KMS-11 (cell line): ENCODE measurements around the gene NR2F2.

ENCODE experiments used
- H2AFZ ChIP-seq: fragments of 200-600 bp; sonication (generic); 2 replicates; pipeline ENCODE4 v1.6.1; 2016; ENCODE audit warnings: antibody characterized with exemption, mixed run types, low read depth
- H3K27ac ChIP-seq: fragments of 200-600 bp; sonication (generic); 2 replicates; pipeline ENCODE4 v1.6.1; 2016; ENCODE audit warnings: mild to moderate bottlenecking, mixed run types
- H3K27me3 ChIP-seq: fragments of 200-600 bp; sonication (generic); 2 replicates; pipeline ENCODE4 v1.6.1; 2017; ENCODE audit warnings: mild to moderate bottlenecking, low read depth, mixed run types, moderate library complexity; ENCODE audit not compliant: insufficient read depth
- H3K36me3 ChIP-seq: fragments of 200-600 bp; sonication (generic); 2 replicates; pipeline ENCODE4 v1.6.1; 2017; ENCODE audit warnings: mild to moderate bottlenecking, mixed run types; ENCODE audit not compliant: insufficient read depth
- H3K4me1 ChIP-seq: fragments of 200-600 bp; sonication (generic); 2 replicates; pipeline ENCODE4 v1.6.1; 2016; ENCODE audit warnings: mild to moderate bottlenecking, low read depth, mixed run types; ENCODE audit not compliant: poor library complexity, severe bottlenecking
- H3K4me2 ChIP-seq: fragments of 200-600 bp; sonication (generic); 2 replicates; pipeline ENCODE4 v1.7.0; 2016; ENCODE audit warnings: mild to moderate bottlenecking, mixed run types
- H3K4me3 ChIP-seq: fragments of 200-600 bp; sonication (generic); IDR thresholded peaks from 2 replicates; pipeline ENCODE4 v1.6.1; 2017; ENCODE audit warnings: low read depth, low read length, mixed read lengths; ENCODE audit not compliant: insufficient read depth
- H3K79me2 ChIP-seq: fragments of 200-600 bp; sonication (generic); 2 replicates; pipeline ENCODE4 v1.6.1; 2016; ENCODE audit warnings: low read depth, mixed run types; ENCODE audit not compliant: insufficient read depth
- H3K9ac ChIP-seq: fragments of 200-600 bp; sonication (generic); 2 replicates; pipeline ENCODE4 v1.6.1; 2016; ENCODE audit warnings: mild to moderate bottlenecking, mixed run types
- H4K20me1 ChIP-seq: fragments of 200-600 bp; sonication (generic); 2 replicates; pipeline ENCODE4 v1.6.1; 2016; ENCODE audit warnings: mild to moderate bottlenecking, mixed run types; ENCODE audit not compliant: insufficient read depth
- TF ChIP-seq, protein P1 (sequence below): fragments of 200-600 bp; sonication (generic); conservative IDR thresholded peaks from 2 replicates; pipeline ENCODE4 v1.6.1; 2017; ENCODE audit warnings: low read depth, mild to moderate bottlenecking, antibody characterized with exemption, low read length, moderate library complexity, mixed read lengths

The NR2F2 gene

DNA sequence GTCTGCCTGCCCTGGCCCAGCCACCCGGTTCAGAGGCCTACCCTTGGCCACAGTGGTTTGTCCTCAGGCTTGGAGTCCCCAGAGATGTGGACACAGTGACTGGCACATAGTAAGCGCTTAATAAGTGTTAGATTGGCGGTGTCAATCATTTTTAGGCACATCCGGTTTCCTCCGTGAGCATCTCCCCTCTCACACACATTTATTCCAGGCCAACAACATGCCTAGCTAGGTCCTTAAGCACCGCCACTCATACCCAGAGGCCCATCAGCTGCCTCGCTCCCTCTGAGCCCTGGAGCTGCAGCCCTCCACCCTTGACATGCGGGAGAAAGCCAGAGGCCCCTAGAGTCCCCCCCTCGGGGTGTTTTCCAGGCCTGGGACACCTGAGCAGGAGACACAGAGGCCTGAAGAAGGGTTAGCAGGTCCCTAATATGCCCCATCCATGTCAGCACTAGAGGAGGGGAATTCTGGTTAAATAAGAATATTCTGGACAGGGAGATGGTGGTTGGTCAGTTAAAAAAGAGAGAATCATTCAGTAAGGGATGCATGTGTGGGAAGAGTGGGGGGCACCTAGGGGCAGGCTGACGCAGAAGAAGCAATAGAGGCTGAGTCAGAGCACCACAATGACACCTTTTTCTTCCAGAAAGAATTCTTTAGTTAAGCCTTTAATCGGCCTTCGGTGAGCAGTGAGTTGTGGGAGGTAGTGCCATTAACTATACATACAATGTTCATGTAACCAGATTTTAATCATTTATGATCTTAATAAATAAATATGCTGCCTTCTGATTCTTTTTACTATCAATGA lies 22.3 kb downstream of the NR2F2 start:
- Histone ChIP-seq H3K4me3 (no peak overlapping the region), H3K4me2 (no peak overlapping the region), H3K27ac (no peak overlapping the region), H3K27me3 (peaks cover 6% of the 10 kb centered on the region; the same call in 1 of the 2 replicates), H3K36me3 (no peaks in the 10 kb centered on the region), H4K20me1 (no peaks in the 10 kb centered on the region), H2AFZ (no peak overlapping the region), H3K4me1 (peaks cover 13% of the 10 kb centered on the region), H3K79me2 (no peaks in the 10 kb centered on the region), H3K9ac (no peak overlapping the region)
- TF ChIP-seq, protein P1, sequence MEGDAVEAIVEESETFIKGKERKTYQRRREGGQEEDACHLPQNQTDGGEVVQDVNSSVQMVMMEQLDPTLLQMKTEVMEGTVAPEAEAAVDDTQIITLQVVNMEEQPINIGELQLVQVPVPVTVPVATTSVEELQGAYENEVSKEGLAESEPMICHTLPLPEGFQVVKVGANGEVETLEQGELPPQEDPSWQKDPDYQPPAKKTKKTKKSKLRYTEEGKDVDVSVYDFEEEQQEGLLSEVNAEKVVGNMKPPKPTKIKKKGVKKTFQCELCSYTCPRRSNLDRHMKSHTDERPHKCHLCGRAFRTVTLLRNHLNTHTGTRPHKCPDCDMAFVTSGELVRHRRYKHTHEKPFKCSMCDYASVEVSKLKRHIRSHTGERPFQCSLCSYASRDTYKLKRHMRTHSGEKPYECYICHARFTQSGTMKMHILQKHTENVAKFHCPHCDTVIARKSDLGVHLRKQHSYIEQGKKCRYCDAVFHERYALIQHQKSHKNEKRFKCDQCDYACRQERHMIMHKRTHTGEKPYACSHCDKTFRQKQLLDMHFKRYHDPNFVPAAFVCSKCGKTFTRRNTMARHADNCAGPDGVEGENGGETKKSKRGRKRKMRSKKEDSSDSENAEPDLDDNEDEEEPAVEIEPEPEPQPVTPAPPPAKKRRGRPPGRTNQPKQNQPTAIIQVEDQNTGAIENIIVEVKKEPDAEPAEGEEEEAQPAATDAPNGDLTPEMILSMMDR, result no peak

DNA sequence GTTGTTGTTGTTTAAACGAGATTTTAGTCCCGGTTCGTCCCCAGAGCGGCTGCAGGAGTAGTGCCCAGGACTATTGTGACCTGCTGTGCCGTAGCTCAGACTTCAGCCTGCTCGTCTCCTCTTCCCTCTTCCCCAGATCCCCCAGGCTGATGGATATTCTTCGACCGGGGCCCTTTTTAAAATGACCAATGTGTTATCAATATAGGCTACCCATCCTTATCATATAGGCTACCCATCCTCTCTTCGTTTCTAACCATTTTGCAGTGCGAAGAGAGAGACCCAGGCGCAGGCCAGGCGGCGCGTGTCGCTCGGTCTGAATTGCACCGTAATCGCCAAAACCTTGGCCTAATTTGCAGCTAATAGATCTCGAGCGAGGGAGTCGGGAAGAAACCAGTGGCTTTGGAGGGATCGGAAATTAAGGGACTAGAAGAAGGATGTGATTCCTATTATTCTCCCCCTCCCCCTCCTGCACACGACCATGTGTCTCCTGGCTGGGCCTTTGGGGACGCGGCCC lies 23.0 kb downstream of the NR2F2 start:
- no peak overlapping the region for H2AFZ ChIP-seq
- H3K4me1 ChIP-seq, result peaks cover 13% of the 10 kb centered on the region
- peaks cover 6% of the 10 kb centered on the region; the same call in 1 of the 2 replicates for H3K27me3 ChIP-seq
- TF ChIP-seq, protein P1, result no peak
- no peak overlapping the region for H3K9ac ChIP-seq
- H3K4me2 ChIP-seq, result no peak overlapping the region
- H3K36me3 ChIP-seq, result no peaks in the 10 kb centered on the region
- H3K27ac ChIP-seq, result no peak overlapping the region
- no peak overlapping the region for H3K4me3 ChIP-seq
- no peaks in the 10 kb centered on the region for H4K20me1 ChIP-seq
- H3K79me2 ChIP-seq, result no peaks in the 10 kb centered on the region

DNA sequence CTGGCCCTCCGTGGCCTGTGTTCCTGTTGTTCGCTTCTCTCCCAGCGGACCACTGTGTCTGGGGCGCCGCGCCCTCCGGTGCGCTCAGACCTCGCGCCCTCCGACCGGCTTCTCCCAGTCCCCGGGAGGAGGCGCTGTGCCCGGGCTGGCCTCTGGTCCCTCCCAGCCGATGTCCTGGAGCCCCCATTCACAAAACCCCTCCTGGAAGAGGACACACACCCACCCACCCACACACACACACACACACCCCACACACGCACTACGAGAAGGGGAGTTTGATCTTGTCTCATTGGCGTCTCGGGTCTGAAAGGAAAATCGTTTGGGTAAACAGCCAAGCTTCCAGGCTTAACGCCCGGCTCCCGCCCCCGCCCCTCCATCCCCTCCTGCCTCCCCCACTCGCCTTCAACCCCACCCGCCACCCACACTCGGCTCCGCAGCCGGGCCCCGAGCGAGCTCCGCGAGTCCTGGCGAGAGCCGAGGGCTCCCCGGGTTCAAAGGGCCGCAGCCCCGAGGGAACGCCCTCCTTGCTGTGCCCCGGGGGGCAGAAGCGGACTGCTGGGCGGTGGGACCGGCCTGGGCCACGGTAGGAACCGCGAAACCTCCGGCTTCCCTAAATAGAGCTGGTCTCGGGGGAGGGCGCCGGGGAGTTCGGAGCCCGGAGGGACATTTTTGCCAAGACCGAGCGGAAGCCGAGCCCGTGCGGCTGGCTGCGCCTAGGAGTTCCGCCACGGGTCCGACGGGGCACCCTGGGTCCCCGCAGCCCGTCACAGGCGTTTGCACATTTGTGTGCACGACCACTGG lies 23.6 kb downstream of the NR2F2 start:
- TF ChIP-seq, protein P1, result no peak
- no peaks in the 10 kb centered on the region for H3K36me3 ChIP-seq
- no peaks in the 10 kb centered on the region for H4K20me1 ChIP-seq
- H3K4me2 ChIP-seq, result 0 out of 2 replicates have a peak overlapping the region, but pooled peaks have one; percentile 17
- H3K9ac ChIP-seq, result no peak overlapping the region
- no peak overlapping the region for H3K4me3 ChIP-seq
- peaks cover 6% of the 10 kb centered on the region; the same call in 1 of the 2 replicates for H3K27me3 ChIP-seq
- H3K27ac ChIP-seq, result no peak overlapping the region
- no peak overlapping the region for H2AFZ ChIP-seq
- no peaks in the 10 kb centered on the region for H3K79me2 ChIP-seq
- H3K4me1 ChIP-seq, result peaks cover 13% of the 10 kb centered on the region

DNA sequence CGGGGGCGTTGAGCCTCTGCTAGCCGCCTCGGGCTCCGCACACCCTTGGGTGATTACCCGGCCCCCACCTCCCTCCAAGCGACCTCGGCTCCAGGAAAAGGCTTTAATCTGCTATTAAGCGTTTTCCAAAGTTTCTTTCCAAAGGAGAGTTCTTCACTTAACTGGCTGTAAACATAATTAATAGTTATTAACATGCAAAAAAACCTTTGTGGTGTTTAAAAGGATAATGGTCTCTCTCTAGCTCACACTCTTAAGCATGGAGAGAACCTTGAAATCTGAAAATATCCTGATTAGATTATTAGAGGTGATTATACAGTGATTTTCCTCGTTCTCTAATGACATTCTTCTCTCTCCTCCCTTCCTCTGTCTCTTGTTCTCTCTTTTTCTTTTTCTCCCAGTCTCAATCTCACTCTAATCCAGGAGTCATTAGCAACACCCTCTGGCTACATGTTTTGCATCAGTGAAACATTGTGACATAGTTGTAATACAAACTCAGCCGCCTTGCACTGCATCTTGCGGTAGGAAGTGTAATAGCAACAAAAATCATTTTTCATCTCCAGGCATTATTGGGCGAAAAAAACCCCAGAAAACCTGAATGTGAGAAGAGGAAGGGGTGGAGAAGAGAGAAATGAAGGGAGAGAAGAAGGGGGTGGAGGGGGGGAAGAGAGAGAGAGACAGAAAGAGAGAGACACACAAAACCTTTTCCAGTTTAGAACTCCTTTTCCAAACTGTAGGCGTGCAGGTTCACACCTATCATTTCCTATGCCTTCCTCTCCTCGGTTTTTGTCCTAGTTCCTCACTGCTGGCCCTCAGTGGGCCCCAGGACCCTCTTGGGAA lies 24.4 kb downstream of the NR2F2 start:
- no peaks in the 10 kb centered on the region for H3K79me2 ChIP-seq
- H3K27ac ChIP-seq, result no peak overlapping the region
- TF ChIP-seq, protein P1, result no peak
- no peaks in the 10 kb centered on the region for H3K36me3 ChIP-seq
- H4K20me1 ChIP-seq, result no peaks in the 10 kb centered on the region
- H2AFZ ChIP-seq, result no peak overlapping the region
- H3K27me3 ChIP-seq, result peaks cover 6% of the 10 kb centered on the region; the same call in 1 of the 2 replicates
- H3K4me3 ChIP-seq, result no peak overlapping the region
- H3K4me1 ChIP-seq, result peaks cover 13% of the 10 kb centered on the region
- no peak overlapping the region for H3K9ac ChIP-seq
- H3K4me2 ChIP-seq, result 0 out of 2 replicates have a peak overlapping the region, but pooled peaks have one; percentile 17
